Fibroblast of lung (primary cell): Measurements from ENCODE around the gene DSCAML1. TPM values are rescaled to one million over a fixed set of nuclear protein-coding genes. Genes with fewer than 3 reads are reported as not detected.

Source experiments
- DNase-seq, 2 donors: peaks; one replicate each; pipeline versions ENCODE4 v3.0.0 to v3.0.0-alpha.2; 2010; ENCODE audit warnings: low read depth in 2 of 2
- H2AFZ ChIP-seq: 2 replicates; pipeline ENCODE4 v1.5.1; 2012; ENCODE audit warnings: low read length, control low read depth, inconsistent platforms
- H3K27ac ChIP-seq: 2 replicates; pipeline ENCODE4 v1.5.1; 2011; ENCODE audit warnings: low read length, control low read depth; ENCODE audit not compliant: insufficient read depth
- H3K27me3 ChIP-seq: 2 replicates; pipeline ENCODE4 v1.5.1; 2011; ENCODE audit warnings: mild to moderate bottlenecking, low read length; ENCODE audit not compliant: control insufficient read depth, insufficient read depth
- H3K36me3 ChIP-seq: 2 replicates; pipeline ENCODE4 v1.5.1; 2011; ENCODE audit warnings: low read length; ENCODE audit not compliant: control insufficient read depth, insufficient read depth
- H3K4me1 ChIP-seq: 2 replicates; pipeline ENCODE4 v1.5.1; 2011; ENCODE audit warnings: low read length; ENCODE audit not compliant: control insufficient read depth, insufficient read depth; ENCODE audit errors: extremely low read depth
- H3K4me2 ChIP-seq: 2 replicates; pipeline ENCODE4 v1.5.1; 2011; ENCODE audit warnings: low read length, control low read depth; ENCODE audit not compliant: insufficient read depth; ENCODE audit errors: extremely low read depth
- H3K4me3 ChIP-seq, 4 experiments: fragments of 200-600 bp in 1 of 4; sonication (generic) in 1 of 4; replicated peaks in 1 of 4; 2 replicates each; pipeline ENCODE4 v1.5.1; 2011 to 2016; ENCODE audit warnings: low read length in 4 of 4, low read depth in 3 of 4, mild to moderate bottlenecking in 3 of 4, control low read depth in 2 of 4, inconsistent platforms in 1 of 4, mixed read lengths in 1 of 4; ENCODE audit not compliant: insufficient read depth in 1 of 4; ENCODE audit errors: control extremely low read depth in 1 of 4
- H3K79me2 ChIP-seq: 2 replicates; pipeline ENCODE4 v1.5.1; 2012; ENCODE audit warnings: mild to moderate bottlenecking, low read length, inconsistent platforms; ENCODE audit not compliant: control insufficient read depth, insufficient read depth
- H3K9ac ChIP-seq: 2 replicates; pipeline ENCODE4 v1.5.1; 2011; ENCODE audit warnings: mild to moderate bottlenecking, low read length, control low read depth; ENCODE audit not compliant: insufficient read depth
- H3K9me3 ChIP-seq: 2 replicates; pipeline ENCODE4 v1.5.1; 2012; ENCODE audit warnings: low read depth, low read length; ENCODE audit not compliant: control insufficient read depth, insufficient read depth
- H4K20me1 ChIP-seq: 2 replicates; pipeline ENCODE4 v1.5.1; 2011; ENCODE audit warnings: low read length; ENCODE audit not compliant: control insufficient read depth, insufficient read depth; ENCODE audit errors: extremely low read depth
- EZH2 ChIP-seq: IDR thresholded peaks from 2 replicates; pipeline ENCODE4 v1.5.1; 2012; ENCODE audit warnings: low read length, control low read depth, mild to moderate bottlenecking; ENCODE audit errors: missing control alignments
- polyA plus RNA-seq, 2 donors: library from polyadenylated mRNA; depleted of rRNA in 1 of 2; stranded (reverse) in 1 of 2; unstranded in 1 of 2; fragments of >200 nt; gene quantifications; 2 replicates each; pipeline ENCODE4 v1.2.1, GENCODE V29; 2011 to 2012; ENCODE audit warnings: missing spikeins in 1 of 2
- total RNA-seq: library from RNA; depleted of rRNA; stranded (reverse); fragments of >200 nt; gene quantifications from 2 replicates; pipeline ENCODE4 v1.2.1, GENCODE V29; 2014
- TF ChIP-seq, protein P1 (sequence below), 2 donors: IDR thresholded peaks in 1 of 2; conservative IDR thresholded peaks in 1 of 2; 1 replicate in 1 of 2; 2 replicates in 1 of 2; pipeline ENCODE4 v1.5.1; 2011 to 2012; ENCODE audit warnings: low read length in 2 of 2, control low read depth in 1 of 2, inconsistent platforms in 1 of 2, low read depth in 1 of 2, mild to moderate bottlenecking in 1 of 2

DSCAML1 gene
- total and polyA plus RNA-seq, 2 donors (not counting 1 experiment from before 2014, with no cell fraction given) = not detected

DNA sequence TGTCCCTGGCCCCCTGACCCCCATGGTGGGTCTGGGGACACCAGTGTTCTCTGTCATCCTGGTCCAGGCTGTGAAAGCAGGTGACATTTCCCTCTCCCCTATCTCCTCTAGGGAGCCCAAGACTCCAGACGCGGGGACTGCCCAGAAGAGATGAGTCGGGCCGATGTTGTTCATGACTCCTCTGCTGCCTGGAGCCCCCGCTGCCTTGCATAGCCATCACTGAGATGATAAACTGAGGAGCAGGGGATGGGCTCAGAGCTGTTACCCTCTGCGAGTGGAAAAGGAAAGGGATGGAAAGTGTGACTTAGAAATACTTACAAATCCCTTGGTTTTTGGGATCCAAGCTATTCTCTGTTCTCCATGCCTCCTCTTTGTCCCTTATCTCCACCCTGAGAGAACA is 209.6 kb downstream of the DSCAML1 start:
- no peaks in the 10 kb centered on the region for H3K4me1 ChIP-seq
- no peak overlapping the region for H3K4me2 ChIP-seq
- H3K27ac ChIP-seq = no peak overlapping the region
- no peaks in the 10 kb centered on the region for H3K9me3 ChIP-seq
- no peak overlapping the region for H3K9ac ChIP-seq
- no peaks in the 10 kb centered on the region for H3K79me2 ChIP-seq
- H3K36me3 ChIP-seq = no peaks in the 10 kb centered on the region
- no peak overlapping the region for H2AFZ ChIP-seq
- H3K27me3 ChIP-seq = no peaks in the 10 kb centered on the region
- TF ChIP-seq, protein P1, sequence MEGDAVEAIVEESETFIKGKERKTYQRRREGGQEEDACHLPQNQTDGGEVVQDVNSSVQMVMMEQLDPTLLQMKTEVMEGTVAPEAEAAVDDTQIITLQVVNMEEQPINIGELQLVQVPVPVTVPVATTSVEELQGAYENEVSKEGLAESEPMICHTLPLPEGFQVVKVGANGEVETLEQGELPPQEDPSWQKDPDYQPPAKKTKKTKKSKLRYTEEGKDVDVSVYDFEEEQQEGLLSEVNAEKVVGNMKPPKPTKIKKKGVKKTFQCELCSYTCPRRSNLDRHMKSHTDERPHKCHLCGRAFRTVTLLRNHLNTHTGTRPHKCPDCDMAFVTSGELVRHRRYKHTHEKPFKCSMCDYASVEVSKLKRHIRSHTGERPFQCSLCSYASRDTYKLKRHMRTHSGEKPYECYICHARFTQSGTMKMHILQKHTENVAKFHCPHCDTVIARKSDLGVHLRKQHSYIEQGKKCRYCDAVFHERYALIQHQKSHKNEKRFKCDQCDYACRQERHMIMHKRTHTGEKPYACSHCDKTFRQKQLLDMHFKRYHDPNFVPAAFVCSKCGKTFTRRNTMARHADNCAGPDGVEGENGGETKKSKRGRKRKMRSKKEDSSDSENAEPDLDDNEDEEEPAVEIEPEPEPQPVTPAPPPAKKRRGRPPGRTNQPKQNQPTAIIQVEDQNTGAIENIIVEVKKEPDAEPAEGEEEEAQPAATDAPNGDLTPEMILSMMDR (conservative IDR thresholded peaks at IDR 0.05 in 1 of 2, IDR thresholded peaks at IDR 0.05 in 1 of 2; ENCODE audit: low read depth in 1 of 2, low read length in 2 of 2) = no peak
- TF ChIP-seq EZH2 = no peak
- no peak for DNase-seq
- H4K20me1 ChIP-seq = no peaks in the 10 kb centered on the region
- no peak overlapping the region for H3K4me3 ChIP-seq

DNA sequence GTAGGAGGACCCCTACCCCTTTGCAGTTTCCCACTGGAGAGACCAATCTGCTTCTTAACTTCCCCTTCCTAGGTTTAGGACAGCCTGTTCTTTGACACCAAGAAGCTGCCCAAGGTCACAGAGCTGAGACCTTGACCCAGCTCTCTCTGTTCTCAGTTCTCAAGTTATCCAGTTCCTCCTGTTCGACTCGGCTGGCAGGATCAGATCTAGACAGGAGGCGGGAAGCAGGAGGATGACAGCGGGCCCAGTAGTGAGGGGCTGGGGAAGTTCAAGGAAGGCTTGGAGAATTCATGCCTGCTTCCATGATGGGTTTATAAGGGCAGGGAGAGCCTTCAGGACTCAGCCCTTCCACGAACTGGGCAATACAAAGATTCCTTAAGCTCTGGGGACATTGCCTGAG is 210.6 kb downstream of the DSCAML1 start:
- no peaks in the 10 kb centered on the region for H3K9me3 ChIP-seq
- no peak overlapping the region for H3K4me2 ChIP-seq
- no peak overlapping the region for H3K27ac ChIP-seq
- no peak overlapping the region for H3K4me3 ChIP-seq
- no peaks in the 10 kb centered on the region for H3K4me1 ChIP-seq
- H3K79me2 ChIP-seq = no peaks in the 10 kb centered on the region
- H4K20me1 ChIP-seq = no peaks in the 10 kb centered on the region
- no peaks in the 10 kb centered on the region for H3K36me3 ChIP-seq
- no peak for DNase-seq
- no peak overlapping the region for H3K9ac ChIP-seq
- H2AFZ ChIP-seq = no peak overlapping the region
- TF ChIP-seq, protein P1 (conservative IDR thresholded peaks at IDR 0.05 in 1 of 2, IDR thresholded peaks at IDR 0.05 in 1 of 2; ENCODE audit: low read depth in 1 of 2, low read length in 2 of 2) = no peak
- TF ChIP-seq EZH2 = no peak
- no peaks in the 10 kb centered on the region for H3K27me3 ChIP-seq

DNA sequence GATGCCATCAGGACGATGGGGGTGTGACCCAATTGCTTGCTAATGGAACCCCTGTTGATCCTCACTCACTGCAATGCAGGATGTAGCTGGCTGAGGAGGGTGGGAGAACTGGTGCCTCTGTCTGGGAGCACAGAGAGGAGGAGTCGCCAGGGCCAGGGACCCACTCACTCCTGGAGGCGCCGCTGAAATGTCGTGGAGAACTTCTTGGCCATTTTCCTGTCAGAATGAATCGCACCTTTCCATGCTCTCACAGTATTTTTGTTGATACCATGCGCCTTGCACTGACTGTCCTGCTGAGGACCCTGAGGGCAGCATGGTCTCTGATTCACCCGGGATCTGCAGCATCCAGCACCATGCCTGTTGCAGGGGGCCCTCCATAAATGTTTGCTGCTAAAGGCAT is 211.4 kb downstream of the DSCAML1 start:
- no peak overlapping the region for H3K27ac ChIP-seq
- H3K9ac ChIP-seq = no peak overlapping the region
- TF ChIP-seq, protein P1 (conservative IDR thresholded peaks at IDR 0.05 in 1 of 2, IDR thresholded peaks at IDR 0.05 in 1 of 2; ENCODE audit: low read depth in 1 of 2, low read length in 2 of 2) = no peak
- TF ChIP-seq EZH2 = no peak
- no peaks in the 10 kb centered on the region for H3K9me3 ChIP-seq
- no peak for DNase-seq
- H2AFZ ChIP-seq = no peak overlapping the region
- no peaks in the 10 kb centered on the region for H4K20me1 ChIP-seq
- H3K4me3 ChIP-seq = no peak overlapping the region
- no peaks in the 10 kb centered on the region for H3K27me3 ChIP-seq
- H3K4me2 ChIP-seq = no peak overlapping the region
- H3K79me2 ChIP-seq = no peaks in the 10 kb centered on the region
- no peaks in the 10 kb centered on the region for H3K4me1 ChIP-seq
- no peaks in the 10 kb centered on the region for H3K36me3 ChIP-seq
